BE2C (cell line): ENCODE results near the gene FDXACB1.

Source experiments
- DNase-seq: peaks from one replicate; pipeline ENCODE4 v3.0.0-alpha.2; 2020
- H3K27me3 ChIP-seq: fragments of 250-450 bp; sonication (Bioruptor Pico); 2 replicates; pipeline ENCODE4 v1.5.1; 2020; ENCODE audit warnings: mild to moderate bottlenecking
- H3K36me3 ChIP-seq: fragments of 250-450 bp; sonication (Bioruptor Pico); 2 replicates; pipeline ENCODE4 v1.5.1; 2020; ENCODE audit warnings: mild to moderate bottlenecking
- H3K4me1 ChIP-seq: fragments of 250-450 bp; sonication (Bioruptor Pico); 2 replicates; pipeline ENCODE4 v1.5.1; 2020
- H3K4me3 ChIP-seq: 2 replicates; pipeline ENCODE4 v1.5.1; 2011; ENCODE audit warnings: low read depth, low read length
- H3K9me3 ChIP-seq: fragments of 250-450 bp; sonication (Bioruptor Pico); 2 replicates; pipeline ENCODE4 v1.5.1; 2020
- CTCF ChIP-seq: IDR thresholded peaks from 2 replicates; pipeline ENCODE4 v1.5.1; 2012; ENCODE audit warnings: mild to moderate bottlenecking, low read depth, low read length

The FDXACB1 gene

GRCh38 chr11:111826322-111826950 lies 52.5 kb downstream of the FDXACB1 start:
- TF ChIP-seq CTCF: no peak
- H3K9me3 ChIP-seq: no peaks in the 10 kb centered on the region
- H3K4me1 ChIP-seq: no peaks in the 10 kb centered on the region
- no peaks in the 10 kb centered on the region for H3K27me3 ChIP-seq
- H3K36me3 ChIP-seq: no peaks in the 10 kb centered on the region
- H3K4me3 ChIP-seq: no peak overlapping the region
- no peak for DNase-seq
